DLD1 (cell line): Measurements from ENCODE around the gene AGR3.

Source experiments
- in situ Hi-C: cut with HindIII; loops from 2 replicates; pipeline ENCODE4 v1.10.0; 2017; ENCODE audit warnings: low sequenced_read_pairs

The AGR3 gene

DNA sequence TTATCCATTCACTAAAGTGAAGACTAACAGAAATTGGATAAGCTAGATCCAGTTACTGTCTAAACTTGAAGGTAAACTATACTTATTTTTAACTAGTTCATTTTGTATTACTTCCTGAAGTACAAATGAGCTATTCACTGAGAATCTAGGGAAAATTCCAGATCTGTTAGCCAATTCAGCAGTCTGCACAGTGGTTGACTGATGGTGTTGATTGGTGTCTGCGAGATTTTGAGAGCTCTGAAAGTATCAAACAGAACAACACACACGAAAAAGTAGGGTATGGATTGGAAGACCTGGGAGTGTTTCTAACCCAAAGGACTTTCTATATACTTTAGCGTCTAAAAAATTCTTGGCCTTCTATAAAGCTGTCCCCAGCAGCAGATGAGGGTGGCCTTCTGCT, 43.4 kb downstream of the AGR3 start:
- in situ Hi-C loops = no loop called here

DNA sequence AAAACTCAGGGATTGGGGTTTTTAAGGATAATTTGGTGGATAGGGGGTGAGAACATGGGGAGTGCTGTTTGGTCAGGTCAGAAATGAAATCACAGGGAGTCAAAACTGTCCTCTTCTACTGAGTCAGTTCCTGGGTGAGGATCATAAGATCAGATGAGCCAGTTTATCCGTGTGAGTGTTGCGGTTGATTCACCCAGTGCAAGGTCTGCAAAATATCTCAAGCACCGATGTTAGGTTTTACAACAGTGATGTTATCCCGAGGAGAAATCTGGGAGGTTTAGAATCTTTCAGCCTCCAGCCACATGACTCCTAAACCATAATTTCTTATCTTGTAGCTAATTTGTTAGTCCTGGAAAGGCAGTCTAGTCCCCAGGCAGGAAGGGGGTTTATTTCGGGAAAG, 45.3 kb downstream of the AGR3 start:
- in situ Hi-C loops = no loop called here

DNA sequence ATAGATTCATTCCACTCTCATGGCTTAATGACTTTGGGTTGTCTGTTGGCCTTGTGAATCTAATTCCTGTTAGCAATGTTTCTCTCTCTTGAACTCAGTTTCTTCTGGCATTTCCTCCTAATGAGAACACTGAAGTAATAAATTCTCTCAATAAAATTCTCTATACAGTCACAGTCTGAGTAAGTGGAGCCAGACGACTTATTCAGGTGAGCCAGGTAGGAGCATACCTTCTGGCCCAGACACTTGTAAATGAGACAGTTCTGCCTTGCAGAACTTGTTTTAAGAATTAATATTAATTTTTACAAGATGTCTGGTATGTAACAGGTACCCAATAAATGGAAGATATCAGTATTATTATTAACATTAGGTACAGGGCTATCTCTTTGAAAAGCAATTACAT, 48.4 kb downstream of the AGR3 start:
- in situ Hi-C loops = no loop called here

DNA sequence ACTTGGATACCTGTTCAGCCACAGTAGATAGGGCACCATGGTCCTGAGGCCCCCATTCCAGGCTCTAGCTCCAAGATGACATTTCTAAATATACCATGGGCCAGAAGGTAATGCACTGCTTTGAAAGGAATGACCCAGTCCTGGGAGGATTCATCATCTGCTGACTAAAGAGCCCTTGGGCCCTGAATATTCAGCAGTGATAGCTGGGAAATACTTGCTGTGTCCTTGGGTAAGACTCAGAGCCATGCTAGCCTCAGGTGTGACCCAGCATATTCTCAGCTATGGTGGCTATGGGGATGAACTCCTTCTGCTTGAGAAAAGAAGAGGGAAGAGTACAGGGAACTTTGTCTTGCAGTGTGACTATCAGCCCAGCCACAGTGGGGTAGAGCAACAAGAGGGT, 55.7 kb downstream of the AGR3 start:
- in situ Hi-C loops = no loop called here

DNA sequence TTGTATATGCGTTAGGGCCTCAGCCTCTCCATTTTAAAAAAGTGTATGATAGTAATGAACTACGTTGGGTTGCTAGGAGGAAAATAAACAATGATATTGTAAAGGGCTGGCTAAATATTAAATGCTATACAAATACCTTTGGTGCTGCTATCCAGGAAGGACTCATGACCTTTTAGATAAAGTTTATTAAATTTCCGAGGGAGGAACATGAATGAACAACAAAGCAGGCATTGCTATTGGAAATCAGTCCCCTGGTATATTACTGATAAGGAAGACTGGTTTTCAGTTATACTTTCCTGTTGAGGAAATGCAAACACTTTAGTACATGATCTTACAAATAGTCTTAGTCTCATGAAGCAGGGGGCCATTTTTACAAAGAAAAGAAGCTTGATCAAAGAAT, 59.8 kb downstream of the AGR3 start:
- in situ Hi-C loops = no loop called here

DNA sequence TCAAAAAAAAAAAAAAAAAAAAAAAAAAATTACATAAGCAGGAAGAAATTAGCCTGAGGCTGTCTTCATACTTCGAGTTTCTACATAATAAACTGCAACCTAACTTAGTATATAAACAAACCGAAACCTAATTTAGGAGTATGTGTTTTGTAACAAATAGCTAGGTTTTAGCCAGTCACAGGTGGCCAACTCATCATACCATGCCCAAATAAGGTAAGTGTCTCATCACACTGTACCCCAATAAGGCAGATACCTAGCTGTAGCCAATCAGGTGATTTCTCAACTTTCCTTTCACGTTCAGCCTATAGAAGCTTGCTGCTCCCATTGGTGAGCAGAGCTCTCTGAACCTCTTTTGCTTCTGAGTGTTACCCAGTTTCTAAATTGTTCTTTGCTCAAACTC, 63.1 kb downstream of the AGR3 start:
- in situ Hi-C loops = no loop called here

DNA sequence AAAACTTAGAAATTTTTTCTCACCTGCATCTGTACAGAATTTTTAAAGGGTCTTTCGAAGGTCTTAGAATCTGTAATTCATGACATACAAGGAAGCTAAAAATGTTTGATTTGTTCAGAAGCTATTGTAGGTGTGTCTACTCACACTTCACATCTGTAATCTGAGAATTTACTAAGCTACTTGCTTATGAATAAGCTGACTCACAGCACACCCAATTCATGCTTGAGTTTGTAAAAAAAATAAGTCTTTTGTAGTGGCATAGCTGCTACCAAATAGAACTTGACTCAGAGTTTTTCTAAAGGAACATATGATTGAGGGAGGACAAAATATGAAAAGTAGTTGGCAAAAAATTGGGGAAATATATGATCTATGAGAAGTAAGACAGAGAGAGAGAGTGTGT, 64.2 kb downstream of the AGR3 start:
- in situ Hi-C loops = no loop called here

DNA sequence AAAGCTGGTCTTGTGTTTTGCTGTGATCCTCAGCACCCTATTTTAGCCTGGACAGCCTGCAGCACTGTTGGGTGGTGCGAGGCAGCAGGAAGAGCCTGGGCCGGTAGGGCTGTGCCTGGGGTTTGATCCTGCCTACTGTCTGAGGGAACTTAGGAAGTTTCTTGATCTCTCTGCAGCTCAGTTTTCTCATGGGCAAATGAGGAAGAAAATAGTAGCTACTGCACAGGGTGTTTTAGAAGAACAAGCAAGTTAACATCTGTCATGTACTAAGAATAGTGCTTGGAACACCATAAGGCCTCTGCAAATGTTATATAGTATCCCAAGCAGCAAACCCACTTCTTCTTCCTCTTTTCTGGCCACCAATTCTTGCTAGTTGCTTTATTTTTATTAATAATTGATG, 65.0 kb downstream of the AGR3 start:
- in situ Hi-C loops = no loop called here

DNA sequence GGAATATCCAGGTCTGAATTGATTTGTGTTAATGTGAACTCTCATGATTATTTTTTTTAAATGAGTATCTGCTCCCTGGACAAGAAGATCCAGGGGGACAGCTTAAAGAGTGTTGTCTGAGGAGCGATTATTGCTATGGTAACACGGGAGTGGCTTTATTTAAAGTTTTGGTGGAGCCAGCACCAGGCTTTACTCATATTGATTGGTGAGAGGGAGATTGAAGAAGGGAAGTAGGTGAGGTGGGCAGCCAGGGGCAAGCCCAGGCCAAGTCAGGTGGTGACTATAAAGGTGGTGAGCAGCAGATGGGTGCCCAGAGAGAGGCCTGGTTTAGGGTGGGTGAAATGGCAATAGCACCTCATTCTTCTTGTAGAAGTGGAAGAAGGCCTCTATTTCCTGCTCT, 66.8 kb downstream of the AGR3 start:
- in situ Hi-C loops = no loop called here

DNA sequence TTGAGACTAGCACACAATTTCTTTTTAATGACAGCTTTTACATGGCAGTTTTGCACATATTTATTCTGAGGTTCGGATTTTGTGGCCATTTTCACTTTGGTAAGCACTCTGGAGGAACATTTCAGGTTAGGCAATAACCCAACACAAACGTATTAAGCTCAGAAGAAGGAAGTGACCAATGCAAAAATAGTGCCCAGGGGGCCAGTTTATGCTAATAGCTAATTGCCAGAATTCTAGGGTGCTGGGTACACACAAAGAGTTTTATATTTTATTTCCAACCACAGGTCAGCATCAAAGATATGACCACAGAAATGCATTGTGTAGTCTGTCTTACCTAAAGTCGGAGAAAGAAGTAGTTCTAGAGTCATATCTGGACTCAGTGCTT, 68.6 kb downstream of the AGR3 start:
- in situ Hi-C loops = no loop called here

DNA sequence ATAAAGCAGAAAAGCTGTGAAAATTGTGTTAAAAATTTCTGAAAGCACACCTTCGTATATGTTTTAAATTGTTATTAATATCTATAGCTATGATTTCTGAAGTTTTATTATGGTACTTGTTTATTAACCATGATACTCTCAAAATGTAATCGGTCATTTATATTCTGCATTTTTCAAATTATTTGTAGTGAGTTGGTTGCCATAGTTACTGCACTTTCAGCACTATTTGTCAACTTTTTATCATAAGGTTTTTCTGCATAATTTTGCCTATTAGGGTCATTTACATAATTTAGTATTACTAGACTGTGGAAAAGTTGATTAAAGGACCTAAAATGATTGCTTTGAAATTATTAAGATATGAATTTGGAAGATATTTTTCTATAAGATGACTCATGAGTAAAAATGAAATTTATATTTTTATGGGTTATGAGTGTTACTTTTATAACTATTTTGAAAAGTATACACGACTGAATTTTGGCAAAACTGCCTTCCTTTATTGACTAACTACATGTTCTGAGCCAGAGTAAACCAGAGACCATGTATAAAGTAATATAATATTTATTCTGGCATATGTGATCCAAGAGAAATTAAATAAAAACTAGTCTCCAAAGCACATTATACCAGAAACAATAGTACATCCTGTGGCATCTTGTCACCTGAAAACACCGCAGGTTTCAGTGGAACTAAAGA, 69.1 kb downstream of the AGR3 start:
- in situ Hi-C loops = no loop called here

DNA sequence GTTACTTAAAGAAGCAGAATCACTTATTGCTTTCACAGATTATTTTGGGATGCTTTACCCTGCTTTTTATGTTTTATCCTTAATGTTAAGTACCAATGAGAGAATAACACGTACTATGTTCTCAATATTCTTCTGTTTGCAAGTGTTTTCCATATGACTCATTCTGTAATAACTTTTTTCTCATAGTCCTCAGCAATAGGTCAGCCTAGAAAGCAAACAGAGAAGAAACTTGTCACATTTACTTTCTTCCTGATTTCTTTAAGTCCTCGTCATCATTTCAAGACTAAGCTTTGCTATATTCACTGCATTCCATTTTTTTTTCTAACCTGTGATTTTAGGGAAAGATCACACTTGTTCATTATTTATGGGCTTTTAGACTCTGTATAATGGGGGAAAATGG, 70.2 kb downstream of the AGR3 start:
- in situ Hi-C loops = no loop called here

DNA sequence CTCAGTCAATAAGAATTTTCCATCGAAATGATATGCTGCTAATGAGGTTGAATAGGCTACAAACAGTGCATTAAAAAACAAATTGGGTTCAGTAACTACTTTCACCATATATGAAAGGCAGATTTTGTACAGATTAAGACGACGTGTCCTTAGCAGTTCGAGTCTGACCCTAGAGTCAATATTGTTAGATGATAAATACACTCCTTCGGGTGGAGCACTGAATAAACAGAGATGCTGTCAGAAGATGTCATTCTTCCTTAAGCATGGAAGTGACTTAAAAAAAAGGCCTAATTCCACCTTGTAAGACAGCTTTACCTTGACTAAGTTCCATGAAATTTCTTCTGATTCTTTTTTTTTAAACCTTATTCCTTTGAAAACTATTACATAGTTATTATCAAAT, 71.2 kb downstream of the AGR3 start:
- in situ Hi-C loops = no loop called here

DNA sequence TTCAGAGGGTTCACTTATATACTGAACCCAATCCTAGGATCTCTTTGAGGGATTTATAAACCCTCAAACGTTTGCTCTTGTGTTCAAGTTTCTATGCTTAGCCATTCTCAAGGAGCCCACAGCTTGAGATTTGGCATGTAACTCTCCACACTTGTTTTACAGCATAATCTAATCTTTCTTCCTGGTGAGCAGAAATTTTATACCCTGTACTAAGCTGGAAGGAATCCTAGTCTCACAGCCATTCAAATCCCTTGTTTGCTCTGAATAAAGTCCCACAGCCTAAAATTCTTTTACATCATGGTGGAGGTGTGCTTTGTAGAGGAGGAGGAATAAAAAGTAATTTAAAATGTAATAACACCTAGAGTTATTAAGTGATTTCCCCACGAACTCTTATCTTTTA, 71.7 kb downstream of the AGR3 start:
- in situ Hi-C loops = no loop called here
